Measurements from ENCODE around the gene ZFPM1. TPM values are rescaled to one million over a fixed set of nuclear protein-coding genes. Genes with fewer than 3 reads are reported as not detected.

The ZFPM1 gene
- total and polyA plus RNA-seq, 2 experiments from 2014 or later, result 0.53 to 2.2 TPM

DNA sequence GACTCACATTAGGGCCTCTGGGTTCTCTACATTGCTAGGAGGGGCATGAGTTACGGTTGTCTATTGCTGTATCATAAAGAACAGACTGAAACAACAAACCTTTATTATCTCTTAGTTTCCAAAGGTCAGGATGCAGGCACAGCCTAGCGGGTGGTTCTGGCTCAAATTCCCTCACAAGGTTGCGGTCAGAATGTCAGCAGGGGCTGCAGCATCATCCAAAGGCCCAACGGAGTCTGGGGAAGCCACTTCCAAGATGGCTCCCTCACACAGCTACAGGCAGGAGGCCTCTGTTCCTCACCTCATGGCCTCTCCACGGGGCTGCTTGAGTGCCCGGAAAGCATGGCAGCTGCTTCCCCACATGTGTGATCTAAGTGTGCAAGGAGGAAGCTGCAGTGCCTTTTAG lies 29.6 kb upstream of the ZFPM1 start:
- no peaks in the 10 kb centered on the region for H3K36me3 Mint-ChIP-seq (ENCODE audit: low read depth)
- H3K27me3 Mint-ChIP-seq (ENCODE audit: insufficient read depth, low read depth, poor library complexity), result peaks cover 6% of the 10 kb centered on the region
- no peaks in the 10 kb centered on the region for H3F3A ChIP-seq (replicated peaks; ENCODE audit: low read depth)
- H3K9me2 ChIP-seq (ENCODE audit: insufficient read depth), result no peaks in the 10 kb centered on the region
- no peaks in the 10 kb centered on the region; the same call in 2 of the 3 replicates for H3K9me3 Mint-ChIP-seq
- ATAC-seq (no peak), DNase-seq (ENCODE audit: low spot score) (no peak)
- H2AFZ ChIP-seq, result no peak overlapping the region
- no peaks in the 10 kb centered on the region for H3K27me3 ChIP-seq (ENCODE audit: insufficient read depth)
- no peak overlapping the region for H3K27ac Mint-ChIP-seq
- H3K36me3 ChIP-seq (ENCODE audit: insufficient read depth), result no peaks in the 10 kb centered on the region
- TF ChIP-seq, protein P1, sequence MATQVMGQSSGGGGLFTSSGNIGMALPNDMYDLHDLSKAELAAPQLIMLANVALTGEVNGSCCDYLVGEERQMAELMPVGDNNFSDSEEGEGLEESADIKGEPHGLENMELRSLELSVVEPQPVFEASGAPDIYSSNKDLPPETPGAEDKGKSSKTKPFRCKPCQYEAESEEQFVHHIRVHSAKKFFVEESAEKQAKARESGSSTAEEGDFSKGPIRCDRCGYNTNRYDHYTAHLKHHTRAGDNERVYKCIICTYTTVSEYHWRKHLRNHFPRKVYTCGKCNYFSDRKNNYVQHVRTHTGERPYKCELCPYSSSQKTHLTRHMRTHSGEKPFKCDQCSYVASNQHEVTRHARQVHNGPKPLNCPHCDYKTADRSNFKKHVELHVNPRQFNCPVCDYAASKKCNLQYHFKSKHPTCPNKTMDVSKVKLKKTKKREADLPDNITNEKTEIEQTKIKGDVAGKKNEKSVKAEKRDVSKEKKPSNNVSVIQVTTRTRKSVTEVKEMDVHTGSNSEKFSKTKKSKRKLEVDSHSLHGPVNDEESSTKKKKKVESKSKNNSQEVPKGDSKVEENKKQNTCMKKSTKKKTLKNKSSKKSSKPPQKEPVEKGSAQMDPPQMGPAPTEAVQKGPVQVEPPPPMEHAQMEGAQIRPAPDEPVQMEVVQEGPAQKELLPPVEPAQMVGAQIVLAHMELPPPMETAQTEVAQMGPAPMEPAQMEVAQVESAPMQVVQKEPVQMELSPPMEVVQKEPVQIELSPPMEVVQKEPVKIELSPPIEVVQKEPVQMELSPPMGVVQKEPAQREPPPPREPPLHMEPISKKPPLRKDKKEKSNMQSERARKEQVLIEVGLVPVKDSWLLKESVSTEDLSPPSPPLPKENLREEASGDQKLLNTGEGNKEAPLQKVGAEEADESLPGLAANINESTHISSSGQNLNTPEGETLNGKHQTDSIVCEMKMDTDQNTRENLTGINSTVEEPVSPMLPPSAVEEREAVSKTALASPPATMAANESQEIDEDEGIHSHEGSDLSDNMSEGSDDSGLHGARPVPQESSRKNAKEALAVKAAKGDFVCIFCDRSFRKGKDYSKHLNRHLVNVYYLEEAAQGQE (IDR thresholded peaks at IDR 0.05; ENCODE audit: unreplicated experiment), result no peak
- TF ChIP-seq CREB1 (CRISPR knock-in tag; IDR thresholded peaks at IDR 0.05; ENCODE audit: low read depth), result no peak
- TF ChIP-seq POLR2AphosphoS5 (IDR thresholded peaks at IDR 0.05; ENCODE audit: low read depth), result no peak
- TF ChIP-seq ZNF331 (CRISPR knock-in tag; IDR thresholded peaks at IDR 0.05; ENCODE audit: low read depth), result no peak
- no peak for TF ChIP-seq STAT1 (IDR thresholded peaks at IDR 0.05; ENCODE audit: unreplicated experiment)
- TF ChIP-seq EZH2 (IDR thresholded peaks at IDR 0.05; ENCODE audit: low read depth, unreplicated experiment), result no peak
- TF ChIP-seq, protein P2, sequence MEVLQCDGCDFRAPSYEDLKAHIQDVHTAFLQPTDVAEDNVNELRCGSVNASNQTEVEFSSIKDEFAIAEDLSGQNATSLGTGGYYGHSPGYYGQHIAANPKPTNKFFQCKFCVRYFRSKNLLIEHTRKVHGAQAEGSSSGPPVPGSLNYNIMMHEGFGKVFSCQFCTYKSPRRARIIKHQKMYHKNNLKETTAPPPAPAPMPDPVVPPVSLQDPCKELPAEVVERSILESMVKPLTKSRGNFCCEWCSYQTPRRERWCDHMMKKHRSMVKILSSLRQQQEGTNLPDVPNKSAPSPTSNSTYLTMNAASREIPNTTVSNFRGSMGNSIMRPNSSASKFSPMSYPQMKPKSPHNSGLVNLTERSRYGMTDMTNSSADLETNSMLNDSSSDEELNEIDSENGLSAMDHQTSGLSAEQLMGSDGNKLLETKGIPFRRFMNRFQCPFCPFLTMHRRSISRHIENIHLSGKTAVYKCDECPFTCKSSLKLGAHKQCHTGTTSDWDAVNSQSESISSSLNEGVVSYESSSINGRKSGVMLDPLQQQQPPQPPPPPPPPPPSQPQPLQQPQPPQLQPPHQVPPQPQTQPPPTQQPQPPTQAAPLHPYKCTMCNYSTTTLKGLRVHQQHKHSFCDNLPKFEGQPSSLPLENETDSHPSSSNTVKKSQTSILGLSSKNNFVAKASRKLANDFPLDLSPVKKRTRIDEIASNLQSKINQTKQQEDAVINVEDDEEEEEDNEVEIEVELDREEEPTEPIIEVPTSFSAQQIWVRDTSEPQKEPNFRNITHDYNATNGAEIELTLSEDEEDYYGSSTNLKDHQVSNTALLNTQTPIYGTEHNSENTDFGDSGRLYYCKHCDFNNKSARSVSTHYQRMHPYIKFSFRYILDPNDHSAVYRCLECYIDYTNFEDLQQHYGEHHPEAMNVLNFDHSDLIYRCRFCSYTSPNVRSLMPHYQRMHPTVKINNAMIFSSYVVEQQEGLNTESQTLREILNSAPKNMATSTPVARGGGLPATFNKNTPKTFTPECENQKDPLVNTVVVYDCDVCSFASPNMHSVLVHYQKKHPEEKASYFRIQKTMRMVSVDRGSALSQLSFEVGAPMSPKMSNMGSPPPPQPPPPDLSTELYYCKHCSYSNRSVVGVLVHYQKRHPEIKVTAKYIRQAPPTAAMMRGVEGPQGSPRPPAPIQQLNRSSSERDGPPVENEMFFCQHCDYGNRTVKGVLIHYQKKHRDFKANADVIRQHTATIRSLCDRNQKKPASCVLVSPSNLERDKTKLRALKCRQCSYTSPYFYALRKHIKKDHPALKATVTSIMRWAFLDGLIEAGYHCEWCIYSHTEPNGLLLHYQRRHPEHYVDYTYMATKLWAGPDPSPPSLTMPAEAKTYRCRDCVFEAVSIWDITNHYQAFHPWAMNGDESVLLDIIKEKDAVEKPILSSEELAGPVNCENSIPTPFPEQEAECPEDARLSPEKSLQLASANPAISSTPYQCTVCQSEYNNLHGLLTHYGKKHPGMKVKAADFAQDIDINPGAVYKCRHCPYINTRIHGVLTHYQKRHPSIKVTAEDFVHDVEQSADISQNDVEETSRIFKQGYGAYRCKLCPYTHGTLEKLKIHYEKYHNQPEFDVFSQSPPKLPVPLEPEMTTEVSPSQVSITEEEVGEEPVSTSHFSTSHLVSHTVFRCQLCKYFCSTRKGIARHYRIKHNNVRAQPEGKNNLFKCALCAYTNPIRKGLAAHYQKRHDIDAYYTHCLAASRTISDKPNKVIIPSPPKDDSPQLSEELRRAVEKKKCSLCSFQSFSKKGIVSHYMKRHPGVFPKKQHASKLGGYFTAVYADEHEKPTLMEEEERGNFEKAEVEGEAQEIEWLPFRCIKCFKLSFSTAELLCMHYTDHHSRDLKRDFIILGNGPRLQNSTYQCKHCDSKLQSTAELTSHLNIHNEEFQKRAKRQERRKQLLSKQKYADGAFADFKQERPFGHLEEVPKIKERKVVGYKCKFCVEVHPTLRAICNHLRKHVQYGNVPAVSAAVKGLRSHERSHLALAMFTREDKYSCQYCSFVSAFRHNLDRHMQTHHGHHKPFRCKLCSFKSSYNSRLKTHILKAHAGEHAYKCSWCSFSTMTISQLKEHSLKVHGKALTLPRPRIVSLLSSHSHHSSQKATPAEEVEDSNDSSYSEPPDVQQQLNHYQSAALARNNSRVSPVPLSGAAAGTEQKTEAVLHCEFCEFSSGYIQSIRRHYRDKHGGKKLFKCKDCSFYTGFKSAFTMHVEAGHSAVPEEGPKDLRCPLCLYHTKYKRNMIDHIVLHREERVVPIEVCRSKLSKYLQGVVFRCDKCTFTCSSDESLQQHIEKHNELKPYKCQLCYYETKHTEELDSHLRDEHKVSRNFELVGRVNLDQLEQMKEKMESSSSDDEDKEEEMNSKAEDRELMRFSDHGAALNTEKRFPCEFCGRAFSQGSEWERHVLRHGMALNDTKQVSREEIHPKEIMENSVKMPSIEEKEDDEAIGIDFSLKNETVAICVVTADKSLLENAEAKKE (CRISPR knock-in tag; IDR thresholded peaks at IDR 0.05), result no peak
- TF ChIP-seq JUNB (IDR thresholded peaks at IDR 0.05; ENCODE audit: unreplicated experiment), result no peak
- TF ChIP-seq, protein P3, sequence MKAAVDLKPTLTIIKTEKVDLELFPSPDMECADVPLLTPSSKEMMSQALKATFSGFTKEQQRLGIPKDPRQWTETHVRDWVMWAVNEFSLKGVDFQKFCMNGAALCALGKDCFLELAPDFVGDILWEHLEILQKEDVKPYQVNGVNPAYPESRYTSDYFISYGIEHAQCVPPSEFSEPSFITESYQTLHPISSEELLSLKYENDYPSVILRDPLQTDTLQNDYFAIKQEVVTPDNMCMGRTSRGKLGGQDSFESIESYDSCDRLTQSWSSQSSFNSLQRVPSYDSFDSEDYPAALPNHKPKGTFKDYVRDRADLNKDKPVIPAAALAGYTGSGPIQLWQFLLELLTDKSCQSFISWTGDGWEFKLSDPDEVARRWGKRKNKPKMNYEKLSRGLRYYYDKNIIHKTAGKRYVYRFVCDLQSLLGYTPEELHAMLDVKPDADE (IDR thresholded peaks at IDR 0.05), result no peak
- TF ChIP-seq, protein P4, sequence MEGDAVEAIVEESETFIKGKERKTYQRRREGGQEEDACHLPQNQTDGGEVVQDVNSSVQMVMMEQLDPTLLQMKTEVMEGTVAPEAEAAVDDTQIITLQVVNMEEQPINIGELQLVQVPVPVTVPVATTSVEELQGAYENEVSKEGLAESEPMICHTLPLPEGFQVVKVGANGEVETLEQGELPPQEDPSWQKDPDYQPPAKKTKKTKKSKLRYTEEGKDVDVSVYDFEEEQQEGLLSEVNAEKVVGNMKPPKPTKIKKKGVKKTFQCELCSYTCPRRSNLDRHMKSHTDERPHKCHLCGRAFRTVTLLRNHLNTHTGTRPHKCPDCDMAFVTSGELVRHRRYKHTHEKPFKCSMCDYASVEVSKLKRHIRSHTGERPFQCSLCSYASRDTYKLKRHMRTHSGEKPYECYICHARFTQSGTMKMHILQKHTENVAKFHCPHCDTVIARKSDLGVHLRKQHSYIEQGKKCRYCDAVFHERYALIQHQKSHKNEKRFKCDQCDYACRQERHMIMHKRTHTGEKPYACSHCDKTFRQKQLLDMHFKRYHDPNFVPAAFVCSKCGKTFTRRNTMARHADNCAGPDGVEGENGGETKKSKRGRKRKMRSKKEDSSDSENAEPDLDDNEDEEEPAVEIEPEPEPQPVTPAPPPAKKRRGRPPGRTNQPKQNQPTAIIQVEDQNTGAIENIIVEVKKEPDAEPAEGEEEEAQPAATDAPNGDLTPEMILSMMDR (conservative IDR thresholded peaks at IDR 0.05; ENCODE audit: low read depth in 2 of 2), result no peak
- TF ChIP-seq NANOG (IDR thresholded peaks at IDR 0.05; ENCODE audit: borderline replicate concordance), result no peak
- TF ChIP-seq ZNF114 (CRISPR knock-in tag; IDR thresholded peaks at IDR 0.05), result no peak
- no peak for TF ChIP-seq EZH2phosphoT487 (IDR thresholded peaks at IDR 0.05; ENCODE audit: unreplicated experiment)
- no peaks in the 10 kb centered on the region for H3K4me1 ChIP-seq (ENCODE audit: insufficient read depth)
- H3K4me2 ChIP-seq, result no peak overlapping the region
- H4K20me1 ChIP-seq (replicated peaks; ENCODE audit: insufficient read depth), result no peaks in the 10 kb centered on the region
- H3K79me2 ChIP-seq (replicated peaks; ENCODE audit: insufficient read depth), result no peaks in the 10 kb centered on the region
- no peaks in the 10 kb centered on the region for H3K4me1 Mint-ChIP-seq
- no peak overlapping the region for H3K27ac ChIP-seq (ENCODE audit: low read depth)
- no peak overlapping the region for H3K4me3 Mint-ChIP-seq
- H3K4me3 ChIP-seq, result no peak overlapping the region

All from GM23338 (cell line).